HepG2 (cell line): Measurements from ENCODE around the gene MYRIP. TPM values are rescaled to one million over a fixed set of nuclear protein-coding genes. Genes with fewer than 3 reads are reported as not detected.

ENCODE experiments used
- ATAC-seq: fragments of 200-7000 bp; cut with Tn5 transposase; 3 replicates; pipeline ENCODE4 v1.9.1; 2020; ENCODE audit warnings: mild to moderate bottlenecking, moderate library complexity
- BruUV-seq: library from RNA; stranded (reverse); fragments of 400-500 nt; replicated peaks from 2 replicates; lab custom pipeline; 2021; lab: Mats Ljungman, UMichigan
- CTCF ChIA-PET: fragments of 300-600 bp; formaldehyde crosslinking; extraction: SDS; loops from one replicate; lab custom pipeline; 2021; ENCODE audit warnings: low total read pairs, inconsistent platforms, low intra/inter-chr PET ratio; lab: Yijun Ruan, JAX
- POLR2A ChIA-PET: fragments of 350-600 bp; sonication (Branson Sonifier 250); formaldehyde crosslinking; loops from one replicate; lab custom pipeline; 2020; ENCODE audit warnings: antibody characterized with exemption, inconsistent platforms; lab: Yijun Ruan, JAX
- DNase-seq: peaks from one replicate; pipeline ENCODE4 v3.0.0-alpha.2; 2015; ENCODE audit warnings: low spot score
- FAIRE-seq: peaks from 3 replicates; lab custom pipeline; 2011; peaks lifted over from hg19 to GRCh38; lab: Jason Lieb, UNC
- H2AFZ ChIP-seq: one replicate; pipeline ENCODE4 v1.6.1; 2011; ENCODE audit warnings: low read length, inconsistent platforms
- H3K27ac ChIP-seq: fragments of 300-600 bp; 3 replicates; pipeline ENCODE4 v1.8.0; 2011; ENCODE audit warnings: mixed run types, mild to moderate bottlenecking, mixed read lengths, low read length, inconsistent platforms; ENCODE audit not compliant: insufficient read depth; ENCODE audit errors: extremely low read length
- H3K27me3 ChIP-seq, 2 experiments: fragments of 200-600 bp in 1 of 2; 2 replicates in 1 of 2; 3 replicates in 1 of 2; pipeline versions ENCODE4 v1.6.0 to v1.8.0; 2011; ENCODE audit warnings: low read length in 2 of 2, mild to moderate bottlenecking in 2 of 2, moderate library complexity in 2 of 2, inconsistent platforms in 1 of 2; ENCODE audit not compliant: insufficient read depth in 2 of 2, control insufficient read depth in 1 of 2
- H3K36me3 ChIP-seq, 2 experiments: fragments of 200-600 bp in 1 of 2; replicated peaks in 1 of 2; 2 replicates in 1 of 2; 3 replicates in 1 of 2; pipeline versions ENCODE4 v1.5.1 to v1.8.0; 2011; ENCODE audit warnings: low read length in 2 of 2, inconsistent platforms in 1 of 2; ENCODE audit not compliant: insufficient read depth in 2 of 2, control insufficient read depth in 1 of 2
- H3K4me1 ChIP-seq: 2 replicates; pipeline ENCODE4 v1.5.1; 2012; ENCODE audit warnings: low read length, inconsistent platforms; ENCODE audit not compliant: insufficient read depth
- H3K4me2 ChIP-seq: 2 replicates; pipeline ENCODE4 v1.6.0; 2011; ENCODE audit warnings: low read depth, low read length, inconsistent platforms
- H3K4me3 ChIP-seq, 3 experiments: fragments of 200-600 bp in 1 of 3; sonication (generic), shearing (Covaris generic) in 1 of 3; replicated peaks in 1 of 3; 2 replicates each; pipeline ENCODE4 v1.5.1; 2011 to 2016; ENCODE audit warnings: low read length in 3 of 3, inconsistent platforms in 2 of 3, low read depth in 2 of 3, mild to moderate bottlenecking in 2 of 3, control low read depth in 1 of 3, mixed read lengths in 1 of 3; ENCODE audit not compliant: insufficient read depth in 1 of 3
- H3K79me2 ChIP-seq: one replicate; pipeline ENCODE4 v1.6.1; 2011; ENCODE audit warnings: low read length, inconsistent platforms; ENCODE audit not compliant: insufficient read depth
- H3K9ac ChIP-seq: 2 replicates; pipeline ENCODE4 v1.6.0; 2011; ENCODE audit warnings: mild to moderate bottlenecking, low read depth, low read length, inconsistent platforms; ENCODE audit not compliant: insufficient read depth
- H3K9me3 ChIP-seq: 2 replicates; pipeline ENCODE4 v1.5.1; 2012; ENCODE audit warnings: mild to moderate bottlenecking, low read length
- H4K20me1 ChIP-seq: 2 replicates; pipeline ENCODE4 v1.6.0; 2011; ENCODE audit warnings: inconsistent platforms, mild to moderate bottlenecking, low read length, moderate library complexity; ENCODE audit not compliant: insufficient read depth
- HIVEP1 ChIP-seq: sonication (generic); formaldehyde crosslinking; IDR thresholded peaks from 2 replicates; pipeline ENCODE4 v1.4.0; 2020; ENCODE audit warnings: mild to moderate bottlenecking, missing genetic modification reagents
- LCORL ChIP-seq, 2 experiments: fragments of 450-650 bp in 1 of 2; sonication (generic) in 1 of 2; formaldehyde crosslinking in 1 of 2; IDR thresholded peaks; 2 replicates each; pipeline versions ENCODE4 v1.5.0 to v1.6.1; 2017 to 2020; ENCODE audit warnings: antibody characterized with exemption in 1 of 2, missing genetic modification reagents in 1 of 2
- NFE2 ChIP-seq: sonication (generic); formaldehyde crosslinking; IDR thresholded peaks from 2 replicates; pipeline ENCODE4 v1.4.0; 2020; ENCODE audit warnings: missing genetic modification reagents
- PRMT3 ChIP-seq: sonication (generic); formaldehyde crosslinking; IDR thresholded peaks from 2 replicates; pipeline ENCODE4 v1.8.1; 2022; ENCODE audit warnings: low read depth, mild to moderate bottlenecking, moderate library complexity, missing genetic modification reagents, borderline replicate concordance
- PTBP1 ChIP-seq: fragments of 200-400 bp; formaldehyde crosslinking; IDR thresholded peaks from 2 replicates; pipeline ENCODE4 v1.6.1; 2018; ENCODE audit warnings: low read length, low read depth; ENCODE audit not compliant: poor library complexity, severe bottlenecking
- ZNF274 ChIP-seq: sonication (generic); formaldehyde crosslinking; IDR thresholded peaks from 2 replicates; pipeline ENCODE4 v1.5.1; 2020; ENCODE audit warnings: mild to moderate bottlenecking, missing genetic modification reagents
- WGBS: methylation state at CpG from one replicate; pipeline ENCODE4 v1.1.6; 2017; ENCODE audit warnings: low lambda C conversion rate; 5-methylcytosine and 5-hydroxymethylcytosine counted together
- in situ Hi-C: cut with HindIII; loops from 2 replicates; pipeline ENCODE4 v1.10.0; 2017; ENCODE audit warnings: low pct_unique_long_range_greater_than_20kb; ENCODE audit not compliant: extremely low pct_ligation_motif_present
- intact Hi-C: fragments of 100-400 bp; cut with micrococcal nuclease; formaldehyde crosslinking; loops from one replicate; pipeline ENCODE4 v1.10.0; 2022; ENCODE audit not compliant: unreplicated experiment
- polyA plus RNA-seq, 8 experiments: library from polyadenylated mRNA; depleted of rRNA in 3 of 8; stranded (reverse) in 7 of 8; unstranded in 1 of 8; fragments of >200 nt; fragmentation: Illumina TruSeq in 4 of 8; extraction: Trizol in 4 of 8; gene quantifications; 2 replicates each; pipeline versions ENCODE4 v1.2.1 to v1.2.3, GENCODE V29; 2011 to 2016; ENCODE audit warnings: low read depth in 4 of 8, missing spikeins in 1 of 8, mixed read lengths in 1 of 8; ENCODE audit not compliant: insufficient read depth in 1 of 8
- total RNA-seq, 5 experiments: library from RNA; depleted of rRNA; stranded (reverse); fragments of >200 nt; fragmentation: Illumina TruSeq; extraction: Trizol; gene quantifications; 2 replicates each; pipeline ENCODE4 v1.2.3, GENCODE V29; 2016; ENCODE audit warnings: low read depth in 1 of 5
- TF ChIP-seq, protein P1 (sequence below): IDR thresholded peaks from 2 replicates; pipeline ENCODE4 v1.4.0; 2020; ENCODE audit warnings: mild to moderate bottlenecking, missing genetic modification reagents
- TF ChIP-seq, protein P2 (sequence below): sonication (generic); formaldehyde crosslinking; IDR thresholded peaks from 2 replicates; pipeline ENCODE4 v1.4.0; 2020; ENCODE audit warnings: low read depth, mild to moderate bottlenecking, missing genetic modification reagents

MYRIP gene
- total and polyA plus RNA-seq, 2 of the 13 experiments (the other 11 are each of a cell fraction or from before 2014, with no cell fraction given): 0.64 to 0.84 TPM

DNA sequence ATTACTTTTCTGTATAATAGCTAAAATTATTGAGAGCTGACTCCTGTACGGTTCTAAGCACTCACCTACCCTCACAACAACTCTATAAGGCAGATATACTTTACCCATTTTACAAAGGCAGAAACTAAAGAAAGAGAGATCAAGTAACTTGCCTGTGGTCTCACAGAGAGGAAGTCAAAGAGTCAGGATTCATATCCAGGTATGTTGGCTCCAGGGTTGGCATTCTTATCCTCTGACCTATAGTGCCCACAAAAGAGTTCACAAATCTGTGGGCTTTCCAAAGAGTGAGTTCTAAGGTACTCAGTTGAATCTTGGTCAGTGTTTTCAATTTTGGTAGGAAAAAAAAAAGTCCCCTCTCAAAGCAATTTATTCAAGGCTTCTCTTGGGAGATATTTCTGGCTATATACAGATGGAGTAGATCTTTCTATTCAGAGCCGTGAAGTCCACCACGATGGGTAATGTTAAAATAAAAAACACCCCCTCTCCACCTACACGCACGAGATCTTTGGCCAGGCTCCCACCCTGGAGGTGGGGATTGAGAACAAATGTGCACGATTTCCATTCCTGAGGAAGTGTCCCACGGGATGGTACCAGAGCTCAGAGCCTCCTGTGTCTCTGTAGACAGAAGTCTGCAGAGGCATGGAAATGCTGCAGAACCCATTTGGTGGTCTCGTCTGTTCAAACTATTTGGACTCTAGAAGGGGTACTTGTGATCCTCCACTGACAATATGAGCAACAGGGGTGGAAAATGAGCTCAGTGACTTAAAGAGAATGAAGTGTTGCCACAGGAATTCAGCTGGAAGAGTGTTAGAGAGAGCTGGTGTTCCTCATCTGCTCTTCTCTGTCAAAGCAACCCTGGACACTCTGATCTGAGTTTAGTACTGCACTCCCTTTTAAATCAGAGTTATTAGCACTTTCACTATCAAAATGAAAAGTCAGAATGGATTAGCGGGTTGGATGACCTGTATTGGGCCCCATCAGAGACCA is 288.0 kb downstream of the MYRIP start:
- ChIA-PET POLR2A (no interaction called here), CTCF (no interaction called here)
- intact Hi-C loops (no loop called here), in situ Hi-C loops (no loop called here)
- H3K36me3 ChIP-seq: no peaks in the 10 kb centered on the region
- H3K4me3 ChIP-seq: no peak overlapping the region
- no peaks in the 10 kb centered on the region; a peak in 1 of 5 replicates for H3K27me3 ChIP-seq
- no peak overlapping the region for H2AFZ ChIP-seq
- H3K9me3 ChIP-seq: no peaks in the 10 kb centered on the region
- H4K20me1 ChIP-seq: no peaks in the 10 kb centered on the region
- peaks cover 4% of the 10 kb centered on the region for H3K4me1 ChIP-seq
- no peak for ATAC-seq
- DNase-seq: no peak
- no peaks in the 10 kb centered on the region for H3K79me2 ChIP-seq
- no peak overlapping the region for H3K27ac ChIP-seq
- H3K4me2 ChIP-seq: no peak overlapping the region
- H3K9ac ChIP-seq: no peak overlapping the region
- no TSS peak for BruUV-seq
- 45% methylated on average over 9 of the region's 9 CpGs for WGBS
- no peak for FAIRE-seq
- no peak for TF ChIP-seq HIVEP1
- TF ChIP-seq LCORL (IDR thresholded peaks at IDR 0.05): no peak
- TF ChIP-seq LCORL (CRISPR knock-in tag; IDR thresholded peaks at IDR 0.05): no peak
- TF ChIP-seq PRMT3 (CRISPR knock-in tag): no peak
- no peak for TF ChIP-seq NFE2
- no peak for TF ChIP-seq ZNF274 (CRISPR knock-in tag)
- TF ChIP-seq, protein P1, sequence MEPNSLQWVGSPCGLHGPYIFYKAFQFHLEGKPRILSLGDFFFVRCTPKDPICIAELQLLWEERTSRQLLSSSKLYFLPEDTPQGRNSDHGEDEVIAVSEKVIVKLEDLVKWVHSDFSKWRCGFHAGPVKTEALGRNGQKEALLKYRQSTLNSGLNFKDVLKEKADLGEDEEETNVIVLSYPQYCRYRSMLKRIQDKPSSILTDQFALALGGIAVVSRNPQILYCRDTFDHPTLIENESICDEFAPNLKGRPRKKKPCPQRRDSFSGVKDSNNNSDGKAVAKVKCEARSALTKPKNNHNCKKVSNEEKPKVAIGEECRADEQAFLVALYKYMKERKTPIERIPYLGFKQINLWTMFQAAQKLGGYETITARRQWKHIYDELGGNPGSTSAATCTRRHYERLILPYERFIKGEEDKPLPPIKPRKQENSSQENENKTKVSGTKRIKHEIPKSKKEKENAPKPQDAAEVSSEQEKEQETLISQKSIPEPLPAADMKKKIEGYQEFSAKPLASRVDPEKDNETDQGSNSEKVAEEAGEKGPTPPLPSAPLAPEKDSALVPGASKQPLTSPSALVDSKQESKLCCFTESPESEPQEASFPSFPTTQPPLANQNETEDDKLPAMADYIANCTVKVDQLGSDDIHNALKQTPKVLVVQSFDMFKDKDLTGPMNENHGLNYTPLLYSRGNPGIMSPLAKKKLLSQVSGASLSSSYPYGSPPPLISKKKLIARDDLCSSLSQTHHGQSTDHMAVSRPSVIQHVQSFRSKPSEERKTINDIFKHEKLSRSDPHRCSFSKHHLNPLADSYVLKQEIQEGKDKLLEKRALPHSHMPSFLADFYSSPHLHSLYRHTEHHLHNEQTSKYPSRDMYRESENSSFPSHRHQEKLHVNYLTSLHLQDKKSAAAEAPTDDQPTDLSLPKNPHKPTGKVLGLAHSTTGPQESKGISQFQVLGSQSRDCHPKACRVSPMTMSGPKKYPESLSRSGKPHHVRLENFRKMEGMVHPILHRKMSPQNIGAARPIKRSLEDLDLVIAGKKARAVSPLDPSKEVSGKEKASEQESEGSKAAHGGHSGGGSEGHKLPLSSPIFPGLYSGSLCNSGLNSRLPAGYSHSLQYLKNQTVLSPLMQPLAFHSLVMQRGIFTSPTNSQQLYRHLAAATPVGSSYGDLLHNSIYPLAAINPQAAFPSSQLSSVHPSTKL (CRISPR knock-in tag): no peak
- TF ChIP-seq PTBP1: no peak
- TF ChIP-seq, protein P2, sequence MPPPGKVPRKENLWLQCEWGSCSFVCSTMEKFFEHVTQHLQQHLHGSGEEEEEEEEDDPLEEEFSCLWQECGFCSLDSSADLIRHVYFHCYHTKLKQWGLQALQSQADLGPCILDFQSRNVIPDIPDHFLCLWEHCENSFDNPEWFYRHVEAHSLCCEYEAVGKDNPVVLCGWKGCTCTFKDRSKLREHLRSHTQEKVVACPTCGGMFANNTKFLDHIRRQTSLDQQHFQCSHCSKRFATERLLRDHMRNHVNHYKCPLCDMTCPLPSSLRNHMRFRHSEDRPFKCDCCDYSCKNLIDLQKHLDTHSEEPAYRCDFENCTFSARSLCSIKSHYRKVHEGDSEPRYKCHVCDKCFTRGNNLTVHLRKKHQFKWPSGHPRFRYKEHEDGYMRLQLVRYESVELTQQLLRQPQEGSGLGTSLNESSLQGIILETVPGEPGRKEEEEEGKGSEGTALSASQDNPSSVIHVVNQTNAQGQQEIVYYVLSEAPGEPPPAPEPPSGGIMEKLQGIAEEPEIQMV (CRISPR knock-in tag): no peak
